HCT116 (cell line): ENCODE data around the gene CBR1. TPM values are rescaled to one million over a fixed set of nuclear protein-coding genes. Genes with fewer than 3 reads are reported as not detected.

ENCODE experiments used
- ATAC-seq: fragments of 200-7000 bp; cut with Tn5 transposase; 2 replicates; pipeline ENCODE4 v1.9.1; 2020; ENCODE audit warnings: mild to moderate bottlenecking, moderate library complexity
- BruUV-seq: library from RNA; stranded (reverse); fragments of 400-500 nt; replicated peaks from 2 replicates; lab custom pipeline; 2021; lab: Mats Ljungman, UMichigan
- CTCF ChIA-PET: fragments of 300-600 bp; sonication (Branson Sonifier 250); formaldehyde crosslinking; loops from one replicate; lab custom pipeline; 2021; ENCODE audit warnings: antibody characterized with exemption; lab: Charles Lee
- POLR2A ChIA-PET: fragments of 300-600, 350-600 bp; sonication (Branson Sonifier 250); formaldehyde crosslinking; loops from one replicate; lab custom pipeline; 2021; ENCODE audit warnings: antibody characterized with exemption; lab: Charles Lee
- RAD21 ChIA-PET, 2 experiments: fragments of 300-600 bp; sonication (Branson Sonifier 250); formaldehyde crosslinking; loops; one replicate each; lab custom pipeline; 2023; ENCODE audit warnings: low total read pairs in 2 of 2; ENCODE audit not compliant: uncharacterized antibody in 2 of 2, unreplicated experiment in 2 of 2, low non-redundant PET in 1 of 2; lab: Charles Lee
- DNase-seq: peaks from one replicate; pipeline ENCODE4 v3.0.0-alpha.2; 2010; ENCODE audit warnings: low read depth, low spot score
- H2AFZ ChIP-seq: fragments of 200-600 bp; shearing (Covaris generic), sonication (generic); 2 replicates; pipeline ENCODE4 v1.6.1; 2017; ENCODE audit warnings: low read depth, mixed run types, mixed read lengths, antibody characterized with exemption, low read length; ENCODE audit not compliant: poor library complexity, severe bottlenecking
- H3K27ac ChIP-seq: 2 replicates; pipeline ENCODE4 v1.5.1; 2012; ENCODE audit warnings: low read depth, low read length
- H3K27me3 ChIP-seq: fragments of 200-600 bp; sonication (generic); 2 replicates; pipeline ENCODE4 v1.6.1; 2016; ENCODE audit warnings: mixed run types, low read length, mixed read lengths; ENCODE audit not compliant: insufficient read depth
- H3K36me3 ChIP-seq, 2 experiments: fragments of 200-500 bp in 1 of 2; fragments of 200-600 bp in 1 of 2; sonication (Bioruptor generic) in 1 of 2; sonication (generic) in 1 of 2; 2 replicates each; pipeline versions ENCODE4 v1.5.1 to v1.6.1; 2014 to 2016; ENCODE audit warnings: low read length in 2 of 2, inconsistent platforms in 1 of 2, mixed read lengths in 1 of 2, mixed run types in 1 of 2; ENCODE audit not compliant: insufficient read depth in 2 of 2, control insufficient read depth in 1 of 2
- H3K4me1 ChIP-seq, 2 experiments: fragments of 200-600 bp in 1 of 2; sonication (generic) in 1 of 2; 2 replicates each; pipeline versions ENCODE4 v1.5.1 to v1.6.1; 2012 to 2017; ENCODE audit warnings: low read length in 2 of 2, inconsistent platforms in 1 of 2, mild to moderate bottlenecking in 1 of 2, mixed read lengths in 1 of 2, mixed run types in 1 of 2, moderate library complexity in 1 of 2; ENCODE audit not compliant: insufficient read depth in 2 of 2, control insufficient read depth in 1 of 2
- H3K4me2 ChIP-seq: fragments of 200-600 bp; sonication (generic); 2 replicates; pipeline ENCODE4 v1.6.1; 2017; ENCODE audit warnings: mixed run types, low read length, mixed read lengths
- H3K4me3 ChIP-seq, 2 experiments: fragments of 200-600 bp in 1 of 2; sonication (generic) in 1 of 2; replicated peaks in 1 of 2; 2 replicates each; pipeline ENCODE4 v1.5.1; 2011 to 2016; ENCODE audit warnings: low read length in 2 of 2, control low read depth in 1 of 2, low read depth in 1 of 2, mild to moderate bottlenecking in 1 of 2, mixed read lengths in 1 of 2, mixed run types in 1 of 2
- H3K79me2 ChIP-seq: fragments of 200-600 bp; sonication (generic); 2 replicates; pipeline ENCODE4 v1.6.1; 2017; ENCODE audit warnings: mild to moderate bottlenecking, mixed run types, low read length, moderate library complexity, mixed read lengths; ENCODE audit not compliant: insufficient read depth
- H3K9ac ChIP-seq: fragments of 200-600 bp; sonication (generic); 2 replicates; pipeline ENCODE4 v1.6.1; 2016; ENCODE audit warnings: low read length, mixed read lengths
- H3K9me2 ChIP-seq: fragments of 200-600 bp; sonication (generic), shearing (Covaris generic); 2 replicates; pipeline ENCODE4 v1.6.1; 2017; ENCODE audit warnings: mixed run types, mild to moderate bottlenecking, moderate library complexity; ENCODE audit not compliant: insufficient read depth
- H3K9me3 ChIP-seq, 2 experiments: fragments of 200-500 bp in 1 of 2; fragments of 200-600 bp in 1 of 2; sonication (Bioruptor generic) in 1 of 2; sonication (generic) in 1 of 2; 2 replicates each; pipeline ENCODE4 v1.6.1; 2014 to 2017; ENCODE audit warnings: low read length in 2 of 2, mixed read lengths in 2 of 2, inconsistent platforms in 1 of 2, low read depth in 1 of 2, mild to moderate bottlenecking in 1 of 2, mixed run types in 1 of 2, moderate library complexity in 1 of 2; ENCODE audit not compliant: control insufficient read depth in 1 of 2, insufficient read depth in 1 of 2
- H4K20me1 ChIP-seq: fragments of 200-600 bp; sonication (generic), shearing (Covaris generic); 2 replicates; pipeline ENCODE4 v1.6.1; 2017; ENCODE audit warnings: mixed run types, mild to moderate bottlenecking, moderate library complexity; ENCODE audit not compliant: insufficient read depth
- CBX3 ChIP-seq: IDR thresholded peaks from 2 replicates; pipeline ENCODE4 v1.6.1; 2012; ENCODE audit warnings: low read depth
- CEBPB ChIP-seq: IDR thresholded peaks from 2 replicates; pipeline ENCODE4 v1.6.1; 2012; ENCODE audit warnings: low read depth
- EZH2 ChIP-seq: fragments of 200-600 bp; sonication (generic); IDR thresholded peaks from 2 replicates; pipeline ENCODE4 v1.6.1; 2017; ENCODE audit warnings: antibody characterized with exemption, mixed run types
- SIN3A ChIP-seq: IDR thresholded peaks from 2 replicates; pipeline ENCODE4 v1.6.1; 2012; ENCODE audit warnings: low read depth
- intact Hi-C: fragments of 100-400 bp; cut with micrococcal nuclease; formaldehyde crosslinking; loops from 2 replicates; pipeline ENCODE4 v1.10.0; 2022
- total RNA-seq: library from RNA; stranded (reverse); gene quantifications from one replicate; pipeline ENCODE4 v1.2.1, GENCODE V29; 2021; ENCODE audit not compliant: unreplicated experiment
- TF ChIP-seq, protein P1 (sequence below), 3 experiments: fragments of 200-600 bp in 1 of 3; sonication (generic) in 1 of 3; IDR thresholded peaks in 2 of 3; conservative IDR thresholded peaks in 1 of 3; 2 replicates each; pipeline ENCODE4 v1.5.1; 2012 to 2017; ENCODE audit warnings: low read depth in 2 of 3, low read length in 2 of 3, antibody characterized with exemption in 1 of 3, borderline replicate concordance in 1 of 3, control low read depth in 1 of 3, mild to moderate bottlenecking in 1 of 3, mixed read lengths in 1 of 3, mixed run types in 1 of 3, moderate library complexity in 1 of 3; ENCODE audit not compliant: insufficient read depth in 1 of 3

CBR1 gene
- total RNA-seq, 1 experiment from 2014 or later, result 0.91 TPM

DNA sequence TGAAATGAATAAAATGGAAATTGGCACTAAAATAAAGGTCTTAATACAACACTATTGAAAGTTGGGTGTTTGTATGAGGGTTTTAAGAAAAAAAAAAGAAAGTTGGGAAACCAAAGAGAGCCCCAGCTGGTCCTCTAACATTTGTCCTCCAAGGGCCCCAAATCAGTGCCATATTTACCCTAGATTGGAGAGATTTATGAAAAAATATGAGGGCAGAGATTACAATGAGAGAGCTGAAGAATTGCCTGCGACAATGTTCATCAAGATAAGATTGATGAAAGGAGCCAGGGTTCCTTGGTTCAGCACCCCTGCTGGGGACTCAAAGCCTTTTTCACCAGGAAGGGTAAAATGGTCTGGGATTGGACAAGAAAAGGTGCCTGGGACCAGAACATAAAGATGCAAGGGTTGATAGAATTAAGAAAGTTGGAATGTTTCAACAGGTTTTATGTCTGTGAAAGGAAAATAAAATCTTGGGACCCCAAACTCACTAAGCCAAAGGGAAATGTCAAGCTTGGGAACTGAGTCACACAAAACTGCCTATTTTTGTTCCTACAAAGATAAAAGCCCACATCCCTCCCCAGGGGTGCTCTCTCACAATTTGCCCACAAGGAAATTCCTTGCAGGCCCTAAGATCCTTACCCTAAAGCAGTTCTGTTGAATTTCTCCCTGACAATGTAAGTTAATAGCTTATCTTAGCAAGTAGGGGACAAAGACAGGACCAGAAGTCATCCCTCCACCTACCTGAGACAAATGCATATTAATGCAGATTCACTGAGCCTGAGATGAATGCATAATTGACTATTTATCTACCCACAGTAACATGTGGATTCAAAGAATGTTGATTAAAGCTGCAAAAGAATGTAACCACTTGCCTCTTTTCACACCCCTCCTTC lies 26.8 kb downstream of the CBR1 start:
- no peaks in the 10 kb centered on the region for H3K27me3 ChIP-seq
- H2AFZ ChIP-seq, result no peak overlapping the region
- no TSS peak for BruUV-seq
- ChIA-PET POLR2A (interaction anchor here (1.2 kb wide), 1 partner anchor 37 kb away, joined by 4 read pairs; the partner anchor contains the start of gene SETD4), CTCF (interaction anchor here (0.7 kb wide), 1 partner anchor 565 kb away, joined by 3 read pairs; no protein-coding TSS in a partner anchor), RAD21 (no interaction called here)
- H3K79me2 ChIP-seq, result no peaks in the 10 kb centered on the region
- H4K20me1 ChIP-seq, result no peaks in the 10 kb centered on the region
- no peak overlapping the region for H3K27ac ChIP-seq
- TF ChIP-seq SIN3A (no peak), EZH2 (no peak), CBX3 (no peak), CEBPB (no peak)
- TF ChIP-seq, protein P1, sequence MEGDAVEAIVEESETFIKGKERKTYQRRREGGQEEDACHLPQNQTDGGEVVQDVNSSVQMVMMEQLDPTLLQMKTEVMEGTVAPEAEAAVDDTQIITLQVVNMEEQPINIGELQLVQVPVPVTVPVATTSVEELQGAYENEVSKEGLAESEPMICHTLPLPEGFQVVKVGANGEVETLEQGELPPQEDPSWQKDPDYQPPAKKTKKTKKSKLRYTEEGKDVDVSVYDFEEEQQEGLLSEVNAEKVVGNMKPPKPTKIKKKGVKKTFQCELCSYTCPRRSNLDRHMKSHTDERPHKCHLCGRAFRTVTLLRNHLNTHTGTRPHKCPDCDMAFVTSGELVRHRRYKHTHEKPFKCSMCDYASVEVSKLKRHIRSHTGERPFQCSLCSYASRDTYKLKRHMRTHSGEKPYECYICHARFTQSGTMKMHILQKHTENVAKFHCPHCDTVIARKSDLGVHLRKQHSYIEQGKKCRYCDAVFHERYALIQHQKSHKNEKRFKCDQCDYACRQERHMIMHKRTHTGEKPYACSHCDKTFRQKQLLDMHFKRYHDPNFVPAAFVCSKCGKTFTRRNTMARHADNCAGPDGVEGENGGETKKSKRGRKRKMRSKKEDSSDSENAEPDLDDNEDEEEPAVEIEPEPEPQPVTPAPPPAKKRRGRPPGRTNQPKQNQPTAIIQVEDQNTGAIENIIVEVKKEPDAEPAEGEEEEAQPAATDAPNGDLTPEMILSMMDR (IDR thresholded peaks at IDR 0.05 in 2 of 3, conservative IDR thresholded peaks at IDR 0.05 in 1 of 3; ENCODE audit: borderline replicate concordance in 1 of 3, insufficient read depth in 1 of 3, low read depth in 2 of 3, low read length in 2 of 3), result no peak
- H3K9ac ChIP-seq, result no peak overlapping the region
- peaks cover 10 to 11% of the 10 kb centered on the region in 2 experiments; a peak in 2 of 4 replicates for H3K9me3 ChIP-seq
- DNase-seq, result no peak
- intact Hi-C loops, result no loop called here
- ATAC-seq, result no peak
- H3K4me1 ChIP-seq, result peaks cover 0 to 5% of the 10 kb centered on the region in 2 experiments; a peak in 1 of 4 replicates
- H3K4me3 ChIP-seq, result no peak overlapping the region
- no peaks in the 10 kb centered on the region for H3K36me3 ChIP-seq
- H3K4me2 ChIP-seq, result no peak overlapping the region
- no peaks in the 10 kb centered on the region for H3K9me2 ChIP-seq
